Germinal center (tissue), 1 donor: ENCODE data around the gene FRA10AC1.
A peak's percentile ranks its signal among the peaks of the same experiment; 100 is the strongest.
"Not testable (repeated sequence)": the region's sequence is repeated elsewhere in the genome, so short reads cannot be mapped to it uniquely, and the experiment has no call there.

ENCODE experiments used
- DNase-seq: peaks from one replicate; pipeline ENCODE4 v3.0.0; 2012; ENCODE audit warnings: mixed read lengths, low spot score

FRA10AC1 gene

DNA sequence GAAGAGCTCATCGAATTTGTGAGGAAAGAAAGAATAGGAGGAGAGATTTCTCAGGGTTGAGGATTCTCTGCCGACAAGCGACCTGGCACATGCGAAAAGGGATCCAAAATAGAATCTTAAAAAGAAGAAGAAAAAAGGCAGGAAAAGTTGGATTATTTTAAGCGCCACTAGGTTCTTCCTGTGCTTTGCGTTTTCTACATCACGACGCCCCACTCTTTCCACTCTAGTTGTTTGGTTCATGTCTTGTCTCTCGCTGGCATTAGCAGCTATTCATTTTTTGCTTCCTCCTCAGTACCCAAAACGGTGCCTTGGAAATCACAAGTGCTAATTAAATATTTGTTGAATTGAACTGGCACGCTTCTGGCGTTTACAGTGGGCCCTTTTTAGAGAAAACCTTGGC, 674 bp upstream of the FRA10AC1 start:
- DNase-seq, result peak; percentile 9

- DNase-seq, result peak; percentile 8
These were observed 554 bp downstream of the FRA10AC1 start for GRCh38 chr10:93701866-93702209.

DNA sequence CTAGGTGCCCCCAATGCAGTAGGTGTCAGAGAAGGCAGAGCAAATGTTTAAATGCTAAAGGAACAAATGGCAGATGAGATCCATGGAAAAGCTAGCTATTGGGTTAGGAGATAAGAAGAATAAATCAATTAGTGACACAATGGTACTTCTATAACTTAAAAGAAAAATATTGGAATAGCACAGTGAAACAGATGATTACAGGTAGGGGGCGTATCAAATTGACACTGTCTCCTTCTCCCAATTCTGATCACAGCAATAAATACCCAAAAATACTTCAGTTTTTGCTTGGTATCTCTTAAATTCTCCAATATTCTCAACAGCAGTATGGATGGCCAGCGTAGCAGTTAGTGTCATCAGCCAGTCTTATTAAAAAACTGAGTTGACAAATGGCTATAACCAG, 5.2 kb downstream of the FRA10AC1 start:
- DNase-seq, result no peak

DNA sequence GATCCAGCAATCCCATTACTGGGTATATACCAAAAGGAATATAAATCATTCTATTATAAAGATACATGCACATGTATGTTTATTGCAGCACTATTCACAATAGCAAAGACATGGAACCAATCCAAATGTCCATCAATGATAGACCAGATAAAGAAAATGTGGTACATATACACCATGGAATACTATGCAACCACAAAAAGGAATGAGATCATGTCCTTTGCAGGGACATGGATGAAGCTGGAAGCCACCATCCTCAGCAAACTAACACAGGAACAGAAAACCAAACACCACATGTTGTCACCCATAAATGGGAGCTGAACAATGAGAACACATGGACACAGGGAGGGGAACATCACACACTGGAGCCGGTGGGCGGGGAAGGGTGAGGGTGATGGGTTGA, 5.8 kb downstream of the FRA10AC1 start:
- DNase-seq, result not testable (repeated sequence)

- no peak for DNase-seq
These were observed 6.7 kb downstream of the FRA10AC1 start for GRCh38 chr10:93695740-93696139.

DNA sequence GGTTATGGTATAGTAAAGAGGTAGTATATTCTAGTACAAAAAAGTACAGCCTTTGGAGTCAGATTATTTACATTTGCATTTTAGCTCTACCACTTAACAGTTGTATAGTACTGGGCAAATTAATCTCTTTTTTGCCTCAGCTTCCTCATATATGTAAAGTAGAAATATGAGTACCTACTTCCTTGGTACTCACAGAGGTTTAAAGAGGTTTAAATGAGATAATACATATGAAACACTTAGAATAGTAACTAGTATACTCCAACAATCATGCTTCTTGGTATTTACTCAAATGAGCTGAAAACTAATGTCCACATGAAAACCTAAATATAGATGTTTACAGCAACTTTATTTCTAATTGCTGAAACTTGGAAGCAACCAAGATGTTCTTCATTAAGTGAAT, 14.7 kb downstream of the FRA10AC1 start:
- no peak for DNase-seq

GRCh38 chr10:93680412-93681047, 21.9 kb downstream of the FRA10AC1 start:
- DNase-seq, result peak; percentile 17

- no peak for DNase-seq
These were observed 23.4 kb downstream of the FRA10AC1 start for GRCh38 chr10:93678805-93679587.

- no peak for DNase-seq
These were observed 24.0 kb downstream of the FRA10AC1 start for GRCh38 chr10:93678386-93678785.

- DNase-seq, result no peak
These were observed 28.6 kb downstream of the FRA10AC1 start for GRCh38 chr10:93673791-93674190.

- DNase-seq, result no peak
These were observed 29.5 kb downstream of the FRA10AC1 start for GRCh38 chr10:93672890-93673289.

GRCh38 chr10:93672022-93672678, 30.2 kb downstream of the FRA10AC1 start:
- no peak for DNase-seq

GRCh38 chr10:93671042-93671441, 31.4 kb downstream of the FRA10AC1 start:
- no peak for DNase-seq

GRCh38 chr10:93670372-93670771, 32.0 kb downstream of the FRA10AC1 start:
- no peak for DNase-seq

GRCh38 chr10:93667795-93668194, 34.6 kb downstream of the FRA10AC1 start:
- no peak for DNase-seq

GRCh38 chr10:93666030-93666429, 36.4 kb downstream of the FRA10AC1 start:
- no peak for DNase-seq

GRCh38 chr10:93657757-93658156, 44.6 kb downstream of the FRA10AC1 start:
- DNase-seq, result no peak

GRCh38 chr10:93656155-93656554, 46.2 kb downstream of the FRA10AC1 start:
- DNase-seq, result no peak

- no peak for DNase-seq
These were observed 48.2 kb downstream of the FRA10AC1 start for GRCh38 chr10:93654201-93654600.

- no peak for DNase-seq
These were observed 49.5 kb downstream of the FRA10AC1 start for GRCh38 chr10:93652857-93653256.

DNA sequence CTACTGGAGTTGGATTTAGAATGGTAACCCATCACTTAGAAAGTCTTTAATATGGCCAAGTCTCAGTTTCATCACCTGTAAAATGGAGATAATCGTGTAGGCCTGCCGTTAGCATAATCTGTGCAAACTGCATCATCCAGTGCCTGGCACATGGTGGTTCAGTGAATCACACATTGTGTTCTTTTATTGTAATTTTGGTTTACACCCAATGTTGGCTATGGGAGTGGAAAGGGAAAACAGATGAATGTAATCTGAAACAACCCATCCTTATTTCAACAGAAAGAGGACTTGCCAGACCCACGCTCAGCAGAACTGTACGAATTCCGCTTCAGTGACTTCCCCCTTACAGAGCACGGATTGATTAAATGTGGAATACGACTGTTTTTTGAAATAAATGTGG, 62.6 kb downstream of the FRA10AC1 start:
- no peak for DNase-seq

DNA sequence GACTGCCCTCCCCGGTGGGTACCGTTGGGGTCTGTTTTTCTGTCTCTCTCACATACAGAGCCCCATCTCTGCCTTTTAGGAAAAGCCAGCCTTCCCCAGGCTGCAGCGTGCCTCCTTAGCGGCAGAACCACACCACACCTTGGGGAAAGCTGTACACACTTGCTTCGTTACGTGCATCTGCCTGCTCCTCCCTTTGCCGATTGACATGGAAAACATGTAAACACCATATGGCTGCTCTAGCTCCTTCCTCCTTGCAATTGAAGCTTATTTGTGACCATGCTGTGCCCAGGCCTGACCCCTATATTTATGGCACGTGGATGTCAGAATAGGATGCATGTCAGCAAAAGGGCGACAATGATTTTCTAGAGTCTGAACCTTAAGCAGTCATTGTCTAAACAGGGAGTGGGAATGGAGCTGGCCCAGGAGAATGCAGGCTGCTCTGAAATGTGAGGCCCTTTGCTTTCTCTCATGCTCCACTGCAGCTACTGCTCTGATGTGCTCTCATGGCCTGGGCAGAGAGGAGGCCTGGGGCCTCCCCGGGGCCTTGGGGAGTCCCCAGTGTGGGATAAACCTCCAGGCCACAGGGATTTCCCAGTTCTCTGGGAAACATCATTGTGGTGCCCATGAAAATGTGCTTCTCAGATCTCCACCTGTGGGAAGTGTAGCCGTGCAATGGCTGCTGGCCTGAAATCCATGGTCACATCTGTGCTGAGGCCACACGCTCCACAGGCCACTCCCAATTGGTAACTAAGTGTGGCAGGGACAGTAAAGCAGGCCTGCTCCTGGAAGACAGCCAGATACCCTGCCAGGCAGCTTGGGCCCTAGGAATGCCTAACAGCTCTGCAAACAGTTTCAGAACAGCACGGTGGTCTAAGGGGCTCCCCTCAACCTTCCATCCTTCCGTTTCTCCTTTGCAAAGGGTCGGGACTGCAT, 71.5 kb downstream of the FRA10AC1 start:
- no peak for DNase-seq
